Loucy (cell line): Measurements from ENCODE around the gene DDR2.

ENCODE experiments used
- CTCF ChIP-seq: fragments of 200-600 bp; sonication (generic); conservative IDR thresholded peaks from 2 replicates; pipeline ENCODE4 v1.5.1; 2014; ENCODE audit warnings: mild to moderate bottlenecking, antibody characterized with exemption, low read length
- EZH2phosphoT487 ChIP-seq: fragments of 200-600 bp; IDR thresholded peaks from 2 replicates; pipeline ENCODE4 v1.6.1; 2018; ENCODE audit warnings: antibody characterized with exemption, mild to moderate bottlenecking, moderate library complexity, borderline replicate concordance

- TF ChIP-seq CTCF: no peak
- no peak for TF ChIP-seq EZH2phosphoT487
Observed at GRCh38 chr1:162635418-162635817, 3.2 kb downstream of the DDR2 start.
